Fibroblast of pulmonary artery (primary cell): Measurements from ENCODE around the gene FAM9A.
A peak's percentile ranks its signal among the peaks of the same experiment; 100 is the strongest.

Experiments used
- DNase-seq: peaks from one replicate; pipeline ENCODE4 v3.0.0-alpha.2; 2010; ENCODE audit warnings: low read depth
- H3K4me3 ChIP-seq: replicated peaks from 2 replicates; pipeline ENCODE4 v1.5.1; 2011; ENCODE audit warnings: low read depth, mild to moderate bottlenecking, control low read depth, low read length, moderate library complexity
- TF ChIP-seq, protein P1 (sequence below): IDR thresholded peaks from 2 replicates; pipeline ENCODE4 v1.5.1; 2011; ENCODE audit warnings: mild to moderate bottlenecking, control low read depth, low read length, inconsistent platforms; ENCODE audit errors: missing control alignments

Gene FAM9A

GRCh38 chrX:8846266-8846665, 45.1 kb upstream of the FAM9A start:
- no peak overlapping the region for H3K4me3 ChIP-seq
- TF ChIP-seq, protein P1, sequence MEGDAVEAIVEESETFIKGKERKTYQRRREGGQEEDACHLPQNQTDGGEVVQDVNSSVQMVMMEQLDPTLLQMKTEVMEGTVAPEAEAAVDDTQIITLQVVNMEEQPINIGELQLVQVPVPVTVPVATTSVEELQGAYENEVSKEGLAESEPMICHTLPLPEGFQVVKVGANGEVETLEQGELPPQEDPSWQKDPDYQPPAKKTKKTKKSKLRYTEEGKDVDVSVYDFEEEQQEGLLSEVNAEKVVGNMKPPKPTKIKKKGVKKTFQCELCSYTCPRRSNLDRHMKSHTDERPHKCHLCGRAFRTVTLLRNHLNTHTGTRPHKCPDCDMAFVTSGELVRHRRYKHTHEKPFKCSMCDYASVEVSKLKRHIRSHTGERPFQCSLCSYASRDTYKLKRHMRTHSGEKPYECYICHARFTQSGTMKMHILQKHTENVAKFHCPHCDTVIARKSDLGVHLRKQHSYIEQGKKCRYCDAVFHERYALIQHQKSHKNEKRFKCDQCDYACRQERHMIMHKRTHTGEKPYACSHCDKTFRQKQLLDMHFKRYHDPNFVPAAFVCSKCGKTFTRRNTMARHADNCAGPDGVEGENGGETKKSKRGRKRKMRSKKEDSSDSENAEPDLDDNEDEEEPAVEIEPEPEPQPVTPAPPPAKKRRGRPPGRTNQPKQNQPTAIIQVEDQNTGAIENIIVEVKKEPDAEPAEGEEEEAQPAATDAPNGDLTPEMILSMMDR, result no peak
- no peak for DNase-seq

DNA sequence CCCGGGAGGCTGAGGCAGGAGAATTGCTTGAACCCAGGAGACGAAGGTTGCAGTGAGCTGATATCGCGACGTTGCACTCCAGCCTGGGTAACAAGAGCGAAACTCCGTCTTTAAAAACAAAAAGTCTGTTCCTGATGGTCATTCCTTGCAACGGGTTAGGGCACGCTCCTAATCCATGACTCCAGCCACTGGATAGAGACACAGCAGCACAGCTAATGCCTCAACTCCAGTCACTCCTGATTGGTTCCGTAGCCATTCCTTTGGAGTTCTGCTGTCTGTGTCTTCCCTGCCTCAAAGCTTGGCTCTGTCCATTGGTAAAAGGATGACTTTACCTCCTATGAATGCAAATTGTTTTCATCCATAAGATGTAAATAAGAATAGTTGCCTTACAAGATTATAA, 44.3 kb upstream of the FAM9A start:
- TF ChIP-seq, protein P1, result no peak
- no peak for DNase-seq
- no peak overlapping the region for H3K4me3 ChIP-seq

DNA sequence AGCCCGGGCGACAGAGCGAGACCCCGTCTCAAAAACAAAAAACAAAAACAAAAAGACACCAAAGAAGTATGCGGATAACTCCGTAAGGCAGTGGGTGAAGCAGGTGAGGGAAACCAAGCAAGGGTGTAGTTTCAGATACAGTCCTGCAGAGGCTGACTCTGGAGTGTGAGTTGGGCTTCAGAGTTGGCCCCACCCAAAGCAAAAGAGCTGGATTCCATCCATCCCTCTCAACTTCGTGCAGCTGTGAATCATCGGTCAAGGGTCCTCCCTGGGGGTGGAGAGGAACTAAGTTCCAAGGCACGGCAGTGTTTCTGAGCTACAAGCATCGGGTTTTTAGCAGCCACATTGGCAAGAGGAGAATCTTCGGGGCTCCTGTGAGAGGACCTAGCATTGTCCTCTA, 43.9 kb upstream of the FAM9A start:
- peak; percentile 53 for DNase-seq
- TF ChIP-seq, protein P1, result peak; percentile 17
- no peak overlapping the region for H3K4me3 ChIP-seq

- no peak for DNase-seq
- H3K4me3 ChIP-seq, result no peak overlapping the region
- TF ChIP-seq, protein P1, result no peak
Measured at GRCh38 chrX:8844157-8844556, 43.0 kb upstream of the FAM9A start.

DNA sequence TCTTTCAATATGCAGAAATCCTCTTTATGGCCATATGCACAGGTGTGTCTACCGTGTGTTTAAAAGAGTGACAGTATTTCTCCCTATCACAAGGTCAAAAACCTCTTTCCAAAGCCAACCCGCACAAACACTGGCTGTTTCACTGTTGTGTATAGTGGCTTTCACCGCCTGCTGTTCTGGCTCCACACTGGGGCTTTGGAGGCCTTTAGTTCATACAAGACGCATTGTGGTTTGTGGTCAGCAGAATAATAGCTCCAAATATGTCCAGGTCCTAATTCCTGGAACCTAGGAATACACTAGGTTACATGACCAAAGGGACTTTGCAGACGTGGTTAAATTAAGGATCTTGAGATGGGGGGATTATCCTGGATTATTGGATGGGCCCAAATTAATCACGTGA, 40.7 kb upstream of the FAM9A start:
- H3K4me3 ChIP-seq, result no peak overlapping the region
- no peak for DNase-seq
- TF ChIP-seq, protein P1, result no peak

- DNase-seq, result no peak
- TF ChIP-seq, protein P1, result no peak
- H3K4me3 ChIP-seq, result no peak overlapping the region
Measured at GRCh38 chrX:8834392-8834791, 33.2 kb upstream of the FAM9A start.

- TF ChIP-seq, protein P1, result no peak
- H3K4me3 ChIP-seq, result no peak overlapping the region
- DNase-seq, result no peak
Measured at GRCh38 chrX:8832582-8833378, 31.6 kb upstream of the FAM9A start.
